Measurements from ENCODE around the gene TTN. TPM values are rescaled to one million over a fixed set of nuclear protein-coding genes. Genes with fewer than 3 reads are reported as not detected.

Gene TTN
- total and polyA plus RNA-seq, 4 donors: 0.53 to 47.4 (median 19.7) TPM

GRCh38 chr2:178530131-178530530 is 277.1 kb downstream of the TTN start:
- Histone ChIP-seq H3K36me3 (ENCODE audit: control insufficient read depth in 4 of 4, insufficient read depth in 4 of 4, low read length in 4 of 4) (peaks cover 3 to 56% (median 10%) of the 10 kb centered on the region in 4 donors), H3K9ac (ENCODE audit: insufficient read depth in 1 of 2, low read length in 2 of 2) (no peak overlapping the region), H3K4me3 (no peak overlapping the region), H3K27ac (ENCODE audit: low read depth in 1 of 2, low read length in 1 of 2) (no peak overlapping the region), H3K27me3 (ENCODE audit: control insufficient read depth in 3 of 3, insufficient read depth in 3 of 3, low read length in 2 of 3) (no peaks in the 10 kb centered on the region), H3K4me1 (ENCODE audit: control insufficient read depth in 5 of 5, insufficient read depth in 5 of 5, low read length in 5 of 5) (no peaks in the 10 kb centered on the region), H3K9me3 (ENCODE audit: control insufficient read depth in 4 of 4, insufficient read depth in 3 of 4, low read length in 3 of 4) (no peaks in the 10 kb centered on the region)
- ATAC-seq (ENCODE audit: insufficient read depth, low FRiP score): no peak
- DNase-seq: no peak
- WGBS, 2 donors: 39 to 77% methylated on average over 2 of the region's 2 CpGs
- TF ChIP-seq CTCF (IDR thresholded peaks at IDR 0.05; ENCODE audit: control extremely low read depth, extremely low read depth): no peak

GRCh38 chr2:178529194-178529593 is 278.0 kb downstream of the TTN start:
- DNase-seq: no peak
- Histone ChIP-seq H3K9ac (ENCODE audit: insufficient read depth in 1 of 2, low read length in 2 of 2) (no peak overlapping the region), H3K36me3 (ENCODE audit: control insufficient read depth in 4 of 4, insufficient read depth in 4 of 4, low read length in 4 of 4) (peaks cover 3 to 52% (median 7%) of the 10 kb centered on the region in 4 donors), H3K4me1 (ENCODE audit: control insufficient read depth in 5 of 5, insufficient read depth in 5 of 5, low read length in 5 of 5) (no peaks in the 10 kb centered on the region), H3K4me3 (no peak overlapping the region), H3K27ac (ENCODE audit: low read depth in 1 of 2, low read length in 1 of 2) (no peak overlapping the region), H3K27me3 (ENCODE audit: control insufficient read depth in 3 of 3, insufficient read depth in 3 of 3, low read length in 2 of 3) (no peaks in the 10 kb centered on the region), H3K9me3 (ENCODE audit: control insufficient read depth in 4 of 4, insufficient read depth in 3 of 4, low read length in 3 of 4) (no peaks in the 10 kb centered on the region)
- no peak for TF ChIP-seq CTCF (IDR thresholded peaks at IDR 0.05; ENCODE audit: control extremely low read depth, extremely low read depth)
- 69 to 82% methylated on average over 2 of the region's 2 CpGs for WGBS, 2 donors
- ATAC-seq (ENCODE audit: insufficient read depth, low FRiP score): no peak

- H3K27ac ChIP-seq (ENCODE audit: low read depth in 1 of 2, low read length in 1 of 2): no peak overlapping the region
- no peak for TF ChIP-seq CTCF (IDR thresholded peaks at IDR 0.05; ENCODE audit: control extremely low read depth, extremely low read depth)
- ATAC-seq (ENCODE audit: insufficient read depth, low FRiP score) (no peak), DNase-seq (no peak)
- 85 to 94% methylated on average over 5 of the region's 5 CpGs for WGBS, 2 donors
- H3K27me3 ChIP-seq (ENCODE audit: control insufficient read depth in 3 of 3, insufficient read depth in 3 of 3, low read length in 2 of 3): no peaks in the 10 kb centered on the region
- H3K4me3 ChIP-seq: no peak overlapping the region
- peaks cover 0 to 4% (median 0%) of the 10 kb centered on the region in 5 donors for H3K4me1 ChIP-seq (ENCODE audit: control insufficient read depth in 5 of 5, insufficient read depth in 5 of 5, low read length in 5 of 5)
- no peak overlapping the region for H3K9ac ChIP-seq (ENCODE audit: insufficient read depth in 1 of 2, low read length in 2 of 2)
- no peaks in the 10 kb centered on the region for H3K9me3 ChIP-seq (ENCODE audit: control insufficient read depth in 4 of 4, insufficient read depth in 3 of 4, low read length in 3 of 4)
- peaks cover 3 to 47% (median 5%) of the 10 kb centered on the region in 4 donors for H3K36me3 ChIP-seq (ENCODE audit: control insufficient read depth in 4 of 4, insufficient read depth in 4 of 4, low read length in 4 of 4)
Measured at GRCh38 chr2:178528647-178529046, 278.6 kb downstream of the TTN start.

- no peak overlapping the region for H3K4me3 ChIP-seq
- peaks cover 0 to 6% (median 0%) of the 10 kb centered on the region in 5 donors for H3K4me1 ChIP-seq (ENCODE audit: control insufficient read depth in 5 of 5, insufficient read depth in 5 of 5, low read length in 5 of 5)
- no peak for TF ChIP-seq CTCF (IDR thresholded peaks at IDR 0.05; ENCODE audit: control extremely low read depth, extremely low read depth)
- no peaks in the 10 kb centered on the region for H3K27me3 ChIP-seq (ENCODE audit: control insufficient read depth in 3 of 3, insufficient read depth in 3 of 3, low read length in 2 of 3)
- H3K36me3 ChIP-seq (ENCODE audit: control insufficient read depth in 4 of 4, insufficient read depth in 4 of 4, low read length in 4 of 4): peaks cover under 1 to 39% (median 5%) of the 10 kb centered on the region in 4 donors
- no peak overlapping the region for H3K9ac ChIP-seq (ENCODE audit: insufficient read depth in 1 of 2, low read length in 2 of 2)
- H3K27ac ChIP-seq (ENCODE audit: low read depth in 1 of 2, low read length in 1 of 2): no peak overlapping the region
- no peaks in the 10 kb centered on the region for H3K9me3 ChIP-seq (ENCODE audit: control insufficient read depth in 4 of 4, insufficient read depth in 3 of 4, low read length in 3 of 4)
- 59 to 83% methylated on average over 2 of the region's 2 CpGs for WGBS, 2 donors
- DNase-seq (no peak), ATAC-seq (ENCODE audit: insufficient read depth, low FRiP score) (no peak)
Measured at GRCh38 chr2:178527592-178527991, 279.6 kb downstream of the TTN start.
